GM12891 (cell line): ENCODE data around the gene DNAAF8.

ENCODE experiments used
- DNase-seq: peaks from one replicate; pipeline ENCODE4 v3.0.0; 2011; ENCODE audit warnings: low spot score; ENCODE audit not compliant: insufficient read length
- FAIRE-seq: peaks from 2 replicates; lab custom pipeline; 2011; peaks lifted over from hg19 to GRCh38; lab: Jason Lieb, UNC
- PAX5 ChIP-seq: IDR thresholded peaks from 2 replicates; pipeline ENCODE4 v1.6.1; 2011; ENCODE audit warnings: low read length, moderate library complexity, mild to moderate bottlenecking; ENCODE audit not compliant: insufficient read depth, severe bottlenecking
- POLR2A ChIP-seq: IDR thresholded peaks from 2 replicates; pipeline ENCODE4 v1.6.1; 2011; ENCODE audit warnings: low read depth, low read length, control low read depth
- POLR2AphosphoS5 ChIP-seq: IDR thresholded peaks from 2 replicates; pipeline ENCODE4 v1.6.1; 2011; ENCODE audit warnings: low read depth, low read length, control low read depth
- POU2F2 ChIP-seq: IDR thresholded peaks from 2 replicates; pipeline ENCODE4 v1.6.1; 2011; ENCODE audit warnings: low read depth, mild to moderate bottlenecking, control low read depth, low read length, moderate library complexity
- SPI1 ChIP-seq: IDR thresholded peaks from 2 replicates; pipeline ENCODE4 v1.6.1; 2011; ENCODE audit warnings: low read depth, low read length, control low read depth
- TAF1 ChIP-seq: IDR thresholded peaks from 2 replicates; pipeline ENCODE4 v1.6.1; 2011; ENCODE audit warnings: low read depth, low read length, control low read depth

Gene DNAAF8

DNA sequence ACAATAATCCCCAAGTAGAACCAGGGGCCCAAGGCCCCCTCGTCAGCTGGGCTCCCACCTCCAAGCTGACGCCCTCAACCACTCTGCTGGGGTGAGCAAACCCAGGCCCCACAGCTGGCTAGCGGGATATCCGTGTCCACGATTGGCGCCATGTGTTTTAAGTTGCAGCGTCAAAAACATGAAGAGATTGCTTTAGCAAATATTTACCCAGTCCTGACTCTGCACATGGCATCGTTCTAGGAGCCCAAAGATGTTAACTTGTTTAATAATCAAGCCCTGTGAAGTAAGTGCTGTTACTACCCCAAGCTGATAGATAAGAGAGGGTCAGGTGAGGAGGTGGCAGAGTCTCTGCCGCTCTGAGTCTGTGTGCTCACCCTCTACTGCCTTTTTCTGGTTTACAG is 54.2 kb downstream of the DNAAF8 start:
- no peak for FAIRE-seq
- no peak for DNase-seq
- TF ChIP-seq POU2F2 (no peak), SPI1 (no peak), POLR2AphosphoS5 (no peak), PAX5 (no peak), POLR2A (no peak), TAF1 (no peak)

DNA sequence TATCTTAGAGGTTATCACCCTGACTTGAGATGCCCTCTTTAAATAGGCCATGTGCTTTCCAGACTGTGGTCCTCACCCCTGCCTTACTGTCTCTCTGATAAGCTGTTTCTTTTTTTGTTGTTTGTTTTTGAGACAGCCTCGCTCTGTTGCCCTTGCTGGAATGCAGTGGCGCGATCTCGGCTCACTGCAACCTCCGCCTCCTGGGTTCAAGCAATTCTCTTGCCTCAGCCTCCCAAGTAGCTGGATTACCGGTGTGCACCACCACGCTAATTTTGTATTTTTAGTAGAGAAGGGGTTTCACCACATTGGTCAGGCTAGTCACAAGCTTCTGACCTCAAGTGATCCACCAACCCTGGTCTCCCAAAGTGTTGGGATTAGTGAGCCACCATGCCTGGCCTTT is 54.6 kb downstream of the DNAAF8 start:
- DNase-seq, result no peak
- no peak for FAIRE-seq

DNA sequence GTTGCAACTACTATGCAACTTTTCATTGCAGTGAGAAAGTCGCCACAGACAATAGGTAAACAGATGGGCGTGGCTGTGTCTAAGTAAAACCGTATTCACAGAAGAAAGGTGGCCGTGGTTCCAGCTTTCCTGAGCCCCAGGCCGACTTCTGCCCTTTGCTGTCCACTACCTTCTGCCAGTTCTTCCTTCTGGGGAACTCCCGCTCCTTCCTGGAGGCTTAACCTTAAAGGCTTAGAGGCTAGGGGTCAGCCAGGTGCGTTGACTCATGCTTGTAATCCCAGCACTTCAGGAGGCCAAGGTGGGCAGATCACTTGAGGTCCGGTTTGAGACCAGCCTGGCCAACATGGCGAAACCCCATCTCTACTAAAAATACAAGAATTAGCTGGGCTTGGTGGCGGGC is 55.9 kb downstream of the DNAAF8 start:
- no peak for TF ChIP-seq SPI1
- TF ChIP-seq TAF1, result no peak
- FAIRE-seq (no peak), DNase-seq (no peak)

More for the DNA sequence above, 54.6 kb downstream of the DNAAF8 start:
- no peak for TF ChIP-seq PAX5
- TF ChIP-seq POU2F2, result no peak
- TF ChIP-seq POLR2AphosphoS5, result no peak
- no peak for TF ChIP-seq POLR2A
- TF ChIP-seq SPI1, result no peak
- TF ChIP-seq TAF1, result no peak

DNA sequence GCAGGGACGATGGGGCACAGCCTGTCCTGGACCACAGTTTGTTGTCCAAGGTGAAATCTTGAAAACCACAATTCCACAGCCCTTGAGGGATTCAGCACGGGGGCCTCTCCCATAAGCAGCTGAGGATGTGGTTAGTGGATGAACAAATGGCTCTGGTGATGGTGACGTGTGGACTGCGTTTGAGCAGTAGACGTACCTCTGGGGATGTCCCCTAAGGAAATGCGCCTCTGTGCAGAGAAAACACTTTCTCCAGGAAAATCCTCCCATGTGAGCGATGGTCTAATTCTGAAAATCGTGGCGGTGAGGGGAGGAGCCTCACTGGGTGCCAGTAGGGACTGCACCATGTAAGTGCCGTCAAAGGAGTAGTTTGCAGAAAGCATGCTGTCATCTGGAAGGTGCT is 56.5 kb downstream of the DNAAF8 start:
- TF ChIP-seq PAX5 (no peak), POLR2A (no peak), SPI1 (no peak), POLR2AphosphoS5 (no peak), POU2F2 (no peak), TAF1 (no peak)
- no peak for DNase-seq
- FAIRE-seq, result no peak

DNA sequence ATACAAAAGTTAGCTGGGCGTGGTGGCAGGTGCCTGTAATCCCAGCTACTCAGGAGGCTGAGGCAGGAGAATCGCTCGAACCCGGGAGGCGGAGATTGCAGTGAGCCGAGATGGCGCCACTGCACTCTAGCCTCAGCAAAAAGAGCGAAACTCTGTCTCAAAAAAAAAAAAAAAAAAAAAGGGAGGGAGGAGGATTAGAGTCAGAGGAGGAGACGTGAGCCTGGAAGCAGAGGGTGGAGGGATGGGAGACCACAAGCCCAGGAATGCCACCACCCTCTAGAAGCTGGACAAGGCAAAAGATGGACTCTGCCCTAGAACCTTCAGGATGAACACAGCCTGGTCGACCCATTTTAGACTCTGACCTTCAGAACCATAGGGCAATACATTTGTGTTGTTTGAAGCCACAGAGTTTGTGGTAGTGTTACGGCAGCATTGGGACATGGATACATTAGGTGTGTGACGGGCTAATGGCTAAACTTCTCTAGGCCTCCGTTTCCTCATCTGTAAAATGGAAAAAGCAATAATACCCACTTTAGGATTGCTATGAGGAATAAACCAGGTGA is 58.7 kb downstream of the DNAAF8 start:
- TF ChIP-seq PAX5 (no peak), POLR2A (no peak), SPI1 (no peak), TAF1 (no peak), POU2F2 (no peak), POLR2AphosphoS5 (no peak)
- no peak for DNase-seq
- FAIRE-seq, result no peak

DNA sequence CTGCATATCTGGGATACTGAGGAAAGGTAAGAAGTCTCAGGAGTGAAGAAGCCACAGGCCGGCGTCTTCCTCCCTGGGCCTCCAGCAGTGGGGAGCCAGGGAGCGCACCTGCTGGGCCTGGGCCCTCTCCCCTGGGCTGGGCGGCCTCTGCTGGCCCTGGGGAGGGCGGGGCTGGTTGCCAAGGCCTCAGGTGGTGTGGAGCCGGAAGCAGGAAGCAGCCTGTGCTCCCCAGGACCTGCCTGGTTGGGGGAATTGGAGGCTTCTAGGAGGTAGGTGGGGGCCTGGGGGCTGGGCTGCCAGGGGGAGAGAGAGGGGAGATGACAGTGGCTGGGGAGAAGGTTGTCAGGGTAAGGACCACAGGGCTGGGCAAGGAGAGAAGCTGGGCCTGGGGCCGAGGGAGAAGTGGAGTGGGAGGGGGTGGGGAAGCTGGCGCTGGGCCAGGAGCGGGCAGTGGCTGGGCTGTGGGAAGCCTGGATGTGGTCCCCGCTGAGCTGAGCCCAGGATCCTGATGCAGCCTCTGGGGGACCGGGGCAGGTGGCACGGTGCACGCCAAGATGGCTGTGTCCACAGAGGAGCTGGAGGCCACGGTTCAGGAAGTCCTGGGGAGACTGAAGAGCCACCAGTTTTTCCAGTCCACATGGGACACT is 61.0 kb downstream of the DNAAF8 start, which contains the start of gene SMIM22:
Gene SMIM22 (plus strand): TSS at position 189 of the 647 bp plus-strand sequence. CDS start 366 bp downstream, at position 555.
- DNase-seq, result no peak

DNA sequence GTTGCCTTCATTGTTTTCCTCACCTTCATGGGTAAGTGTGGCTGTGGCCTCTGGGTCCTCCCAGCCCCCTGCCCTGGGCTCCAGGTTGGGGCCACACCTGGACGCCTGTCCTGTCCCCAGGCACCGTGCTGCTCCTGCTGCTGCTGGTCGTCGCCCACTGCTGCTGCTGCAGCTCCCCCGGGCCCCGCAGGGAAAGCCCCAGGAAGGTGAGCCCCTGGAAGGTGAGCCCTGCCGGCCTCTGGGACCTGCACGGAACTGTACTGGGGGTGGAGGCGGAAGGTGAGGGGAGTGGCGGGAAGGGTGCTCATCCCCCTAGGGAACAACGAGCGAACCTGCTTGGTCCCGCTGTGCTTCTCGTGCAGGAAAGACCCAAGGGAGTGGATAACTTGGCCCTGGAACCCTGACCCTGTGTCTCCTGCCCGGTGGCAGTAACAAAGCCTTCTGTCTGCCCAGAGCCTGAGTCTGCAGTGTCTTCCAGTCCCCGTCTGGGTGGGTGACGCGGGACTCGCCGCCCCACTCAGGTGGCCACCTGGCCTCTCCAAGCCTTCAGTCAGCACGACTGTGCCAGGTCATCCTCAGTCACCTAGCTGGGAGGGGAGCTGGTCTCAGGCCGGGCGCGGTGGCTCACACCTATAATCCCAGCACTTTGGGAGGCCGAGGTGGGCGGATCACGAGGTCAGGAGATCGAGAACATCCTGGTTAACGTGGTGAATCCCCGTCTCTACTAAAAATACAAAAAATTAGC is 61.7 kb downstream of the DNAAF8 start:
- DNase-seq, result no peak
- FAIRE-seq, result no peak
- no peak for TF ChIP-seq PAX5
- no peak for TF ChIP-seq SPI1
- TF ChIP-seq TAF1, result no peak
- no peak for TF ChIP-seq POU2F2
- TF ChIP-seq POLR2AphosphoS5, result no peak
- TF ChIP-seq POLR2A, result no peak

More for the DNA sequence above, 61.0 kb downstream of the DNAAF8 start, which contains the start of gene SMIM22:
- no peak for FAIRE-seq
- TF ChIP-seq SPI1, result no peak
- TF ChIP-seq POU2F2, result no peak
- no peak for TF ChIP-seq PAX5
- no peak for TF ChIP-seq POLR2AphosphoS5
- TF ChIP-seq POLR2A, result no peak

DNA sequence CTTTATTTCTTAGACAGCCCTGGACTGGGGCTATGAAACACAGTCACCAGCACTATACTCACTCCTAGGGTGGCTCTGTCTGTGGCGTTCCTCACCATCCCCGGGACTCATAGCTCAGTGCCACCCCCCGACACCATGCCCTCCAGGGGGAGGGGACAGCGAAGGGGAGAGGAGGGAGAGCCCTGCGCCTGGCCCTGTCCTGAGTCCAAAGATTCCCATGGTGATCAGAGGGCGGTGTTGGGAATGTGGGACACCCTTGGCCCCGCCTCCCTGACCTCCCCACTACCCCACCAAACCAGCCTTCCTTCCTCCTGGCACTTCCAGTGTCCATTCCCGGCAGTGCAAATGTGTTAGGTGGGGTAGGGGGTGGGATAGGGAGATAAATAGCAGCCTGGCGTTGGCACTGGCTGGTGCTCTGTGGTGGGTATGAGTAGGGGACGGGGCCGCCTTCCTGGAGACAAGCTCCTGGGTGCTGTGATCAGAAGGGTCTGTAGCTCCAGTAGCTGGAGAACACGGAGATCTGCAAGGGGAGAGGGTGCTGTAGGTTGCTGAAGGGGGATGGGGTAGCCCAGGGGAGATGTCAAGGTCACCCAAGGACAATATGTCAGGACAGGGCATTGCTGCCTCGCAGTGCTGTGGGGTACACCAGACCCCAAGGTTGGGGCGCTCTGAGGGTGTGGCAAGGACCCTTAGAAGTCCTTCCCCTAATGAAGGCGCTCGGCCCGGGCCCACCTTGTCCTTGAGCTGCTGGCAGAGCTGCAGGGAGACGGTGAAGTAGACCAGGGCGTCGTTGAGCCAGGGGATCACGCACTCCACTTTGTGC is 62.9 kb downstream of the DNAAF8 start:
- no peak for DNase-seq
- TF ChIP-seq POU2F2, result no peak
- no peak for TF ChIP-seq POLR2AphosphoS5
- TF ChIP-seq POLR2A, result no peak
- TF ChIP-seq PAX5, result no peak
- TF ChIP-seq SPI1, result no peak
- no peak for TF ChIP-seq TAF1
- no peak for FAIRE-seq

DNA sequence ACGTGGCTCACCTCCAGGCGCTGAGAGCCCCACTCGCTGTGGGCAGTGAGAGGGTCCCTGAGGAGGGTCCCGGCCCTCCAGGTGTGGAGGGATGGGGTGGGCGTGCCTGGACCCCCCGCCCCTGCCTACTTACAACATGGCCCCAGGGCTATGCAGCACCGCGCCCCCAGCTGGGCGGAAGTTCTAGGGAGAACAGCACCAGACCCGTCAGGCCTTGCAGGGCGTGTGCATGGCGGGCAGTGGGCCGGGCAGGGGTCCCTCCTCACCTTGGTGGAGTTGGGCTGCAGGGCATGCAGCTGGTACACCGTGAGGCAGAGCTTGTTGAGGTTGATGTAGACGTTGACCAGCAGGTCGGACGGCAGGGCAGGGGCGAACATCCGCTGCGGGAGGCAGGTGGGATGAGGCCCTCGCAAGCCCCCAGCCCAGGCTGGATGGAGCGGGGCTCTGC is 63.5 kb downstream of the DNAAF8 start:
- no peak for DNase-seq
- no peak for TF ChIP-seq SPI1
- no peak for FAIRE-seq
